ENCODE results near the gene FOCAD.

FOCAD gene

DNA sequence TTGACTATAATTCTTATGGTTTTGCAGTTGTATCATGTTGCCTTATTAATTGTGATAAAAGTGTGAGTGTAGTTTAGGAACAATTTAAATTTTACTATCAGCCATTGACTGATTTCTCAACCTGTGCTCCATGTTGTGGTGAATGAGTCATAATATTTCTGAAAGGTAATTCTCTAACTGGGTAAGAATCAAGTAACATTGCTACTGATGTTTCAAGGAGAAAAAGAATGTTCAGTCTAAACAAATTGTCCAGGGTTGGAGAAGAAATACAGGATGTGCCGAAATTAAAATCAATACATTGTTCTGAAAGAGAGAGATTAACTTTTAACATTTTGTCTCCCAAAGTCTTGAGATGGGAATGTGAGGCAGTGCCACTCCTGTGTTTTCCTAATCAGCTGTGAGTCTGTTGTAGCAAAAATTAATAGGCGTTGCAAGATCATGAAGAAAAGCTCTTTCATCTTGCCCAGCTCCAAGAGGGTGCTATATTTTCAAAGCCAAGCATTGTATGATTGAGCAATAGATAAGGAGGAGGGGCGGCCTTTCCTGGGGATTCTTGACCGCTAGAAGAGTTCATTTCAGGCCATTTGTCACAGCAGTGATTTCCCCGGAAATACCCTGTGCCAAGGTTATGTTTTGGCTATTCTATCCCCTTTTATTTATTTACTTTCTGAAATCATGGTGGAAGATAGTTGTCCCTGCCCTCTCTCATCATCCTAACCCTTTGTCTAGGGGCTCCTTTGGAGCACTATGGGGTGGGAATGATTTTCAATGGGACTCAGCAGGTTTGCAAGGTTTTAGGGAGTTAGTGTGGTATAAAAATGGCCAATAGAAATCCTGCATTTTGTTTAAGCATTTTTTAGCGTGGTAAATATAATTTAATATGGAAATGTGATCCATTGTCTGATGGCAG is 151.6 kb downstream of the FOCAD start:
- no peak overlapping the region for H2BK12ac ChIP-seq (ENCODE audit: low read length)
- H3K27me3 ChIP-seq (ENCODE audit: control insufficient read depth in 3 of 3, insufficient read depth in 3 of 3, low read depth in 1 of 3, low read length in 3 of 3): no peaks in the 10 kb centered on the region
- H2BK5ac ChIP-seq (ENCODE audit: low read length): no peak overlapping the region
- peaks cover 1 to 6% of the 10 kb centered on the region in 2 donors for H3K9me3 ChIP-seq (replicated peaks in 1 of 2; ENCODE audit: control insufficient read depth in 2 of 2, insufficient read depth in 1 of 2, low read depth in 1 of 2, low read length in 2 of 2)
- no peak overlapping the region for H3K14ac ChIP-seq (ENCODE audit: low read length)
- H2BK120ac ChIP-seq (ENCODE audit: low read depth, low read length): no peak overlapping the region
- no peak overlapping the region for H3K9ac ChIP-seq (ENCODE audit: low read depth, low read length, poor library complexity)
- no peak overlapping the region for H3K27ac ChIP-seq (replicated peaks; ENCODE audit: low read length)
- H3K18ac ChIP-seq (ENCODE audit: low read length): no peak overlapping the region
- no peak overlapping the region for H2AFZ ChIP-seq (ENCODE audit: low read length)
- H3K4me1 ChIP-seq (ENCODE audit: control insufficient read depth in 2 of 2, insufficient read depth in 1 of 2, low read depth in 1 of 2, low read length in 2 of 2): peaks cover 5 to 9% of the 10 kb centered on the region in 2 donors
- no peak overlapping the region for H3K4ac ChIP-seq (ENCODE audit: low read length)
- no peak overlapping the region for H4K91ac ChIP-seq (ENCODE audit: low read depth, low read length, poor library complexity)
- no peak overlapping the region for H4K8ac ChIP-seq (ENCODE audit: low read depth, low read length)
- H3K4me3 ChIP-seq (ENCODE audit: low read length in 2 of 2): no peak overlapping the region
- H3K4me2 ChIP-seq (ENCODE audit: insufficient read depth, low read length, poor library complexity, severe bottlenecking): no peak overlapping the region
- no peak overlapping the region for H2AK5ac ChIP-seq (ENCODE audit: low read depth, low read length)
- DNase-seq (ENCODE audit: low spot score): no peak
- no peak overlapping the region for H3K23ac ChIP-seq (ENCODE audit: low read depth, low read length, poor library complexity)
- H3K36me3 ChIP-seq (replicated peaks in 1 of 2; ENCODE audit: control insufficient read depth in 2 of 2, insufficient read depth in 2 of 2, low read length in 2 of 2): peaks cover 0 to 14% of the 10 kb centered on the region in 2 donors
- WGBS, 2 donors (ENCODE audit: extremely low coverage in 2 of 2, insufficient read length in 2 of 2, insufficient replicate concordance in 1 of 2): no CpG with 5 or more reads among the region's 6 CpGs
- no peaks in the 10 kb centered on the region for H3K79me1 ChIP-seq (ENCODE audit: low read depth, low read length)
- no peak overlapping the region for H2BK15ac ChIP-seq (ENCODE audit: low read length)

DNA sequence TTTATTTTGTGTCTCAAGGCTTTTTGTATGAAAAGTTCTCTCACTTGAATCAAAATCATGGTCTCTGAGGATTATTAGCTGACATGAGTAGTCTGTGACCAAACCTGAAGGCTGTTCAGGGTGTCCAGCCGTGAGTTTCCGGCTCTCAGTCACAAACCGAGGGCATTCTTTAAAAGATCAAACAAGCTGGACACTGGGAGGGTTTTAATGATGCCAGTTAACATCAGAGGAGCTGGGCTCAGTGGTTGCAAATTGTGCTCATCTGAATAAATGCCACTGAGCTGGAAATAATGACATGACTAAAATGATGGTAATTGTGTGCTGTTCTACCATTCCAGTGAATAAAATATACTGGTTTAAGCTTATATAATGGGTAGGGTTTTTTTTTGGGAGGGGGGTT is 153.1 kb downstream of the FOCAD start:
- Histone ChIP-seq H3K9me3 (replicated peaks in 1 of 2; ENCODE audit: control insufficient read depth in 2 of 2, insufficient read depth in 1 of 2, low read depth in 1 of 2, low read length in 2 of 2) (peaks cover 1 to 9% of the 10 kb centered on the region in 2 donors), H2BK12ac (ENCODE audit: low read length) (no peak overlapping the region), H3K23ac (ENCODE audit: low read depth, low read length, poor library complexity) (no peak overlapping the region), H3K14ac (ENCODE audit: low read length) (no peak overlapping the region), H3K4me1 (ENCODE audit: control insufficient read depth in 2 of 2, insufficient read depth in 1 of 2, low read depth in 1 of 2, low read length in 2 of 2) (peaks cover 5 to 9% of the 10 kb centered on the region in 2 donors), H4K91ac (ENCODE audit: low read depth, low read length, poor library complexity) (no peak overlapping the region), H3K79me1 (ENCODE audit: low read depth, low read length) (no peaks in the 10 kb centered on the region), H2AFZ (ENCODE audit: low read length) (no peak overlapping the region), H2BK15ac (ENCODE audit: low read length) (no peak overlapping the region), H3K4me3 (ENCODE audit: low read length in 2 of 2) (no peak overlapping the region), H2BK120ac (ENCODE audit: low read depth, low read length) (no peak overlapping the region), H3K27me3 (ENCODE audit: control insufficient read depth in 3 of 3, insufficient read depth in 3 of 3, low read depth in 1 of 3, low read length in 3 of 3) (no peaks in the 10 kb centered on the region), H2BK5ac (ENCODE audit: low read length) (no peak overlapping the region), H2AK5ac (ENCODE audit: low read depth, low read length) (no peak overlapping the region), H3K27ac (replicated peaks; ENCODE audit: low read length) (no peak overlapping the region), H3K4ac (ENCODE audit: low read length) (no peak overlapping the region), H3K18ac (ENCODE audit: low read length) (no peak overlapping the region), H3K4me2 (ENCODE audit: insufficient read depth, low read length, poor library complexity, severe bottlenecking) (no peak overlapping the region), H4K8ac (ENCODE audit: low read depth, low read length) (no peak overlapping the region), H3K36me3 (replicated peaks in 1 of 2; ENCODE audit: control insufficient read depth in 2 of 2, insufficient read depth in 2 of 2, low read length in 2 of 2) (peaks cover 0 to 14% of the 10 kb centered on the region in 2 donors), H3K9ac (ENCODE audit: low read depth, low read length, poor library complexity) (no peak overlapping the region)
- no peak for DNase-seq (ENCODE audit: low spot score)
- no CpG with 5 or more reads among the region's 3 CpGs for WGBS, 2 donors (ENCODE audit: extremely low coverage in 2 of 2, insufficient read length in 2 of 2, insufficient replicate concordance in 1 of 2)

DNA sequence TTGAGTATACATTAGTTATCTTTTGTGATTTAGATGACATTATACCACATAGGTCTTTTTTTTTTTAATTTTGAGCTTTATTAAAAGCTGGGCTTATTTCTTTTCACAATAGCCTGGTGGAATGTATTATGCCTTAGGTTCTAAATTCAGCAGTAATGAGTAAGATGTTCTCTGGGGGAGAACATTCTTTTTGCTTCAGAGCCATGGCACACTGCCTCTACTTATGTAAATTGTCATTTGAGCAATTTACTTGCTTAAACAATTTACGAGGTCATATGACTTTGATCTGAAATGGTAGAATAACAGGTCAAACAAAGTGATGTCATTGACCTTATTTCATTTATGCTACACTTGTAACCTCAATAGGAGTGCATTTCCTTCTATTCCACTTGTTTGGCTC is 154.2 kb downstream of the FOCAD start:
- no peak overlapping the region for H3K27ac ChIP-seq (replicated peaks; ENCODE audit: low read length)
- no peak overlapping the region for H3K18ac ChIP-seq (ENCODE audit: low read length)
- no peak overlapping the region for H2AFZ ChIP-seq (ENCODE audit: low read length)
- H3K36me3 ChIP-seq (replicated peaks in 1 of 2; ENCODE audit: control insufficient read depth in 2 of 2, insufficient read depth in 2 of 2, low read length in 2 of 2): peaks cover 0 to 14% of the 10 kb centered on the region in 2 donors
- no peak overlapping the region for H3K4me2 ChIP-seq (ENCODE audit: insufficient read depth, low read length, poor library complexity, severe bottlenecking)
- H3K14ac ChIP-seq (ENCODE audit: low read length): no peak overlapping the region
- no peak overlapping the region for H2BK15ac ChIP-seq (ENCODE audit: low read length)
- H4K8ac ChIP-seq (ENCODE audit: low read depth, low read length): no peak overlapping the region
- WGBS, 2 donors (ENCODE audit: extremely low coverage in 2 of 2, insufficient read length in 2 of 2, insufficient replicate concordance in 1 of 2): no CpG with 5 or more reads among the region's 1 CpG
- no peaks in the 10 kb centered on the region for H3K27me3 ChIP-seq (ENCODE audit: control insufficient read depth in 3 of 3, insufficient read depth in 3 of 3, low read depth in 1 of 3, low read length in 3 of 3)
- no peak overlapping the region for H2BK5ac ChIP-seq (ENCODE audit: low read length)
- H3K4me3 ChIP-seq (ENCODE audit: low read length in 2 of 2): no peak overlapping the region
- H2BK12ac ChIP-seq (ENCODE audit: low read length): no peak overlapping the region
- no peak overlapping the region for H3K9ac ChIP-seq (ENCODE audit: low read depth, low read length, poor library complexity)
- H3K4ac ChIP-seq (ENCODE audit: low read length): no peak overlapping the region
- H2BK120ac ChIP-seq (ENCODE audit: low read depth, low read length): no peak overlapping the region
- peaks cover 5 to 9% of the 10 kb centered on the region in 2 donors for H3K4me1 ChIP-seq (ENCODE audit: control insufficient read depth in 2 of 2, insufficient read depth in 1 of 2, low read depth in 1 of 2, low read length in 2 of 2)
- H4K91ac ChIP-seq (ENCODE audit: low read depth, low read length, poor library complexity): no peak overlapping the region
- no peak overlapping the region for H3K23ac ChIP-seq (ENCODE audit: low read depth, low read length, poor library complexity)
- peaks cover 1 to 16% of the 10 kb centered on the region in 2 donors for H3K9me3 ChIP-seq (replicated peaks in 1 of 2; ENCODE audit: control insufficient read depth in 2 of 2, insufficient read depth in 1 of 2, low read depth in 1 of 2, low read length in 2 of 2)
- no peak overlapping the region for H2AK5ac ChIP-seq (ENCODE audit: low read depth, low read length)
- DNase-seq (ENCODE audit: low spot score): no peak
- H3K79me1 ChIP-seq (ENCODE audit: low read depth, low read length): no peaks in the 10 kb centered on the region

DNA sequence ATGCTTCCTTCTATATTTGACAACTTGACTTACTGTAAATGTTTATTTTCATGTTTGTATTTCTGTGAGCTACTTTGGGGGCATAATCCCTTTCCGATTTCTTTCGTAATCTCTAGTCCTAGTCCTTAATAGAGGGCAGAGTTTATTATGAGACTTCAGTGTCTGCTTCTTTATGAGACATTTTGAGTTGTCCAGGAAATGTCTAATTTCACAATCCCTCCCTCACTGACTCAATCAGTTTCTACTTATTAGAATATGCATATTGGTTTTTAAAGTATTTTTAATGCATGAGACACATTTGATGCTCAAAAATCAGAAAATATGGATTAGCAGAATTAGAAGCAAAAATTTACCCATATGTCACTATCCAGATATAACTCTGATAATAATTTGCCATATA is 160.9 kb downstream of the FOCAD start:
- no peak overlapping the region for H3K23ac ChIP-seq (ENCODE audit: low read depth, low read length, poor library complexity)
- H2BK120ac ChIP-seq (ENCODE audit: low read depth, low read length): no peak overlapping the region
- H2AK5ac ChIP-seq (ENCODE audit: low read depth, low read length): no peak overlapping the region
- no peak overlapping the region for H3K27ac ChIP-seq (replicated peaks; ENCODE audit: low read length)
- H3K4me3 ChIP-seq (ENCODE audit: low read length in 2 of 2): no peak overlapping the region
- WGBS, 2 donors (ENCODE audit: extremely low coverage in 2 of 2, insufficient read length in 2 of 2, insufficient replicate concordance in 1 of 2): no CpG with 5 or more reads among the region's 2 CpGs
- no peak overlapping the region for H3K9ac ChIP-seq (ENCODE audit: low read depth, low read length, poor library complexity)
- H4K8ac ChIP-seq (ENCODE audit: low read depth, low read length): no peak overlapping the region
- H3K9me3 ChIP-seq (replicated peaks in 1 of 2; ENCODE audit: control insufficient read depth in 2 of 2, insufficient read depth in 1 of 2, low read depth in 1 of 2, low read length in 2 of 2): peaks cover 0 to 11% of the 10 kb centered on the region in 2 donors
- H3K18ac ChIP-seq (ENCODE audit: low read length): no peak overlapping the region
- H2BK5ac ChIP-seq (ENCODE audit: low read length): no peak overlapping the region
- H2BK12ac ChIP-seq (ENCODE audit: low read length): no peak overlapping the region
- H2AFZ ChIP-seq (ENCODE audit: low read length): no peak overlapping the region
- H3K36me3 ChIP-seq (replicated peaks in 1 of 2; ENCODE audit: control insufficient read depth in 2 of 2, insufficient read depth in 2 of 2, low read length in 2 of 2): no peaks in the 10 kb centered on the region
- no peak overlapping the region for H3K14ac ChIP-seq (ENCODE audit: low read length)
- no peak overlapping the region for H2BK15ac ChIP-seq (ENCODE audit: low read length)
- no peaks in the 10 kb centered on the region for H3K79me1 ChIP-seq (ENCODE audit: low read depth, low read length)
- no peak overlapping the region for H3K4ac ChIP-seq (ENCODE audit: low read length)
- H3K4me2 ChIP-seq (ENCODE audit: insufficient read depth, low read length, poor library complexity, severe bottlenecking): no peak overlapping the region
- H3K4me1 ChIP-seq (ENCODE audit: control insufficient read depth in 2 of 2, insufficient read depth in 1 of 2, low read depth in 1 of 2, low read length in 2 of 2): no peaks in the 10 kb centered on the region
- no peak overlapping the region for H4K91ac ChIP-seq (ENCODE audit: low read depth, low read length, poor library complexity)
- H3K27me3 ChIP-seq (ENCODE audit: control insufficient read depth in 3 of 3, insufficient read depth in 3 of 3, low read depth in 1 of 3, low read length in 3 of 3): no peaks in the 10 kb centered on the region
- DNase-seq (ENCODE audit: low spot score): no peak

All from neuronal stem cell (in vitro differentiated cells).